Measurements from ENCODE around the gene CREB3L4. TPM values are rescaled to one million over a fixed set of nuclear protein-coding genes. Genes with fewer than 3 reads are reported as not detected.

The CREB3L4 gene
- total RNA-seq, 6 experiments from 2014 or later, result 3.6 to 4.6 (median 4.1) TPM

GRCh38 chr1:153970346-153970745 lies 2.6 kb downstream of the CREB3L4 start:
- no peak for DNase-seq
- H3K36me3 Mint-ChIP-seq (ENCODE audit: low read depth), result peaks cover 10% of the 10 kb centered on the region; the same call in 1 of the 2 replicates
- no peak for TF ChIP-seq CTCF (IDR thresholded peaks at IDR 0.05)
- H3K27me3 Mint-ChIP-seq (ENCODE audit: insufficient read depth), result peaks cover 3% of the 10 kb centered on the region; the same call in 1 of the 2 replicates
- no peak overlapping the region for H3K27ac Mint-ChIP-seq
- H3K4me3 Mint-ChIP-seq, result no peak overlapping the region
- no peaks in the 10 kb centered on the region for H3K9me3 Mint-ChIP-seq
- H3K4me1 Mint-ChIP-seq (ENCODE audit: low read depth), result peaks cover 35% of the 10 kb centered on the region

DNA sequence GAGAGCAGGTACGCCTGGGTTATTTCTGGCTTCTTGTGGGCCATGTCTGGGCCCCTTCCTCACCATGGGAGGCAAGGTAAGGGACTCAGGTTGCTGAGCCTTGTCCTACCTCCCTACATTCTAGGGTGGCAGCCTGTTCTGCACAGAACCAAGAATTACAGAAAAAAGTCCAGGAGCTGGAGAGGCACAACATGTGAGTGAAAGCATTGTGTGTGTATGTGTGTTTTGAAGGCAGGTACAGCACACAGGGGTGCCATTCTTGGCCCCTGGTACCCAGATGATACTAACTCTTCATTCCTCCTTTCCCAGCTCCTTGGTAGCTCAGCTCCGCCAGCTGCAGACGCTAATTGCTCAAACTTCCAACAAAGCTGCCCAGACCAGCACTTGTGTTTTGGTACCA lies 5.4 kb downstream of the CREB3L4 start:
- H3K36me3 Mint-ChIP-seq (ENCODE audit: low read depth), result peaks cover 25% of the 10 kb centered on the region
- no peak for TF ChIP-seq CTCF (IDR thresholded peaks at IDR 0.05)
- H3K4me1 Mint-ChIP-seq (ENCODE audit: low read depth), result peaks cover 26% of the 10 kb centered on the region
- peaks cover 8% of the 10 kb centered on the region for H3K27me3 Mint-ChIP-seq (ENCODE audit: insufficient read depth)
- peak overlapping the region; percentile 13; the same call in 1 of the 2 replicates for H3K27ac Mint-ChIP-seq
- DNase-seq, result no peak
- H3K4me3 Mint-ChIP-seq, result no peak overlapping the region
- no peaks in the 10 kb centered on the region for H3K9me3 Mint-ChIP-seq

DNA sequence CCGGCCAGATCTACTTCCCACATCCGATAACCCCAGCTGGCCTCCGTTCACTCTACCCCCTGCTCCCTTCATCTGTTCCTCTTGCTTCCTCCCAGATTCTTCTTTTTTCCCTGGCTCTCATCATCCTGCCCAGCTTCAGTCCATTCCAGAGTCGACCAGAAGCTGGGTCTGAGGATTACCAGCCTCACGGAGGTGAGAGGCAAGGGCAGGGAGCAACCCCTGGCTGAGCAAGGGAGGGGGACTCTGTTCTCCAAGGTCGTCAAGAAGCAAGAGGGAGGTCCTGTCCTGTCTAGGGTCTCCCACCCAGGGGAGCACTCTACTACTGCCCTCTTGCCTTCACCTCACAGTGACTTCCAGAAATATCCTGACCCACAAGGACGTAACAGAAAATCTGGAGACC lies 5.8 kb downstream of the CREB3L4 start:
- TF ChIP-seq CTCF (IDR thresholded peaks at IDR 0.05), result no peak

GRCh38 chr1:153976819-153977249 lies 9.1 kb downstream of the CREB3L4 start:
- DNase-seq, result no peak
- Mint-ChIP-seq H3K27me3 (ENCODE audit: insufficient read depth) (peaks cover 8% of the 10 kb centered on the region), H3K9me3 (no peaks in the 10 kb centered on the region), H3K27ac (peak overlapping the region; percentile 87), H3K4me1 (ENCODE audit: low read depth) (peaks cover 26% of the 10 kb centered on the region), H3K36me3 (ENCODE audit: low read depth) (peaks cover 38% of the 10 kb centered on the region), H3K4me3 (peak overlapping the region; percentile 98)
- TF ChIP-seq CTCF (IDR thresholded peaks at IDR 0.05), result no peak

More for the DNA sequence above, 5.8 kb downstream of the CREB3L4 start:
- peaks cover 27% of the 10 kb centered on the region for H3K36me3 Mint-ChIP-seq (ENCODE audit: low read depth)
- no peaks in the 10 kb centered on the region for H3K9me3 Mint-ChIP-seq
- DNase-seq, result no peak
- no peak overlapping the region for H3K4me3 Mint-ChIP-seq
- peaks cover 8% of the 10 kb centered on the region for H3K27me3 Mint-ChIP-seq (ENCODE audit: insufficient read depth)
- H3K4me1 Mint-ChIP-seq (ENCODE audit: low read depth), result peaks cover 26% of the 10 kb centered on the region
- peak overlapping the region; percentile 13; the same call in 1 of the 2 replicates for H3K27ac Mint-ChIP-seq

- Mint-ChIP-seq H3K4me3 (peak within 1 kb of the TSS; percentile 98), H3K4me1 (ENCODE audit: low read depth) (peaks cover 26% of the 10 kb centered on the region), H3K36me3 (ENCODE audit: low read depth) (peaks cover 45% of the 10 kb centered on the region), H3K9me3 (no peaks in the 10 kb centered on the region), H3K27me3 (ENCODE audit: insufficient read depth) (peaks cover 8% of the 10 kb centered on the region), H3K27ac (peak within 1 kb of the TSS; percentile 89)
- DNase-seq, result peak; percentile 79
- TF ChIP-seq CTCF (IDR thresholded peaks at IDR 0.05), result no peak; the same call in 1 of the 2 replicates
Measured at GRCh38 chr1:153977250-153978240, 9.8 kb downstream of the CREB3L4 start, which contains the start of gene JTB. TSS of gene JTB (minus strand) at chr1:153977674. CDS start at chr1:153977252, 422 bp downstream.

Measured in HFFc6 (cell line).